CD1c-positive myeloid dendritic cell (primary cell): ENCODE data around the gene NAP1L4.

ENCODE experiments used
- DNase-seq: peaks from one replicate; pipeline ENCODE4 v3.0.0-alpha.2; 2016; ENCODE audit errors: extremely low spot score

The NAP1L4 gene, protein sequence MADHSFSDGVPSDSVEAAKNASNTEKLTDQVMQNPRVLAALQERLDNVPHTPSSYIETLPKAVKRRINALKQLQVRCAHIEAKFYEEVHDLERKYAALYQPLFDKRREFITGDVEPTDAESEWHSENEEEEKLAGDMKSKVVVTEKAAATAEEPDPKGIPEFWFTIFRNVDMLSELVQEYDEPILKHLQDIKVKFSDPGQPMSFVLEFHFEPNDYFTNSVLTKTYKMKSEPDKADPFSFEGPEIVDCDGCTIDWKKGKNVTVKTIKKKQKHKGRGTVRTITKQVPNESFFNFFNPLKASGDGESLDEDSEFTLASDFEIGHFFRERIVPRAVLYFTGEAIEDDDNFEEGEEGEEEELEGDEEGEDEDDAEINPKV

DNA sequence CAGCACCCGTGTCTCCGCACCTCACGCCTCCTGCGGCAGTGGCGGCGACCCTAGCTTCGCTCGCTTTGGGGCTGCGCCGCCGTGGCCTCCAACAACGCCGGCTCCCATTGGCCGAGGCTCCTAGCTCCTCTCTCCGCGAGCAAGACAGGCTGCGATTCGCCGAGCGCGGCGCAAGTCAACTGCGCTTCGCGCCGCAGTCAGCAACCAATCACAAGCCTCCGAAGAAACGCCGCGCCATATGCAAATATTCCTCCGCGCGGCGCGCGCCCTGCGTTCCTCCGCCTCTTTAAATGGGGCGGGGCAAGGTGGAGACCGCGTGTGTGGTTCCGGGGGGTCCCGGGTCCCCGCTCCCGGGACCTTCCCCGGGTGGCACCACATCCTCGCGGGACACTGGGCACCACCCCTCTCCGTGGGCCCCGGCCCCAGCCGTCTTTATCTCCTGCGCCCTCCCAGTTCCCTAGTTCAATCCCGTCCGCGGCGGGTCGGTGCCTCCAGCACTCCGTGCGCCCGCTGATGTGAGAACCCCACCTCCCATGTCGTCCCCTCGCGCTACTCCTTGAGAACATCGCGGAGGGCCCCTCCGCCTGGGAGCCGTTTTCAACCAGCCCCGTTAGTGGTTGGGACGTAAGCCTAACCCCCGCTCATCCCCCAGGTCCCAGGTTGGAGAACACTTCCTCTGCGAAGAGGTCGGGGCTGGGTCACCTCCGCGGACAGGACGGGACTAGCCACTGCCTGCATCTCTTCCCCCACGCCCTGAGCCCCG is at the start of gene NAP1L4:
NAP1L4 (minus strand) TSS at position 96 of the 763 bp plus-strand sequence. CDS start 13,109 bp downstream, outside the sequence.
- peak; percentile 98 for DNase-seq

DNA sequence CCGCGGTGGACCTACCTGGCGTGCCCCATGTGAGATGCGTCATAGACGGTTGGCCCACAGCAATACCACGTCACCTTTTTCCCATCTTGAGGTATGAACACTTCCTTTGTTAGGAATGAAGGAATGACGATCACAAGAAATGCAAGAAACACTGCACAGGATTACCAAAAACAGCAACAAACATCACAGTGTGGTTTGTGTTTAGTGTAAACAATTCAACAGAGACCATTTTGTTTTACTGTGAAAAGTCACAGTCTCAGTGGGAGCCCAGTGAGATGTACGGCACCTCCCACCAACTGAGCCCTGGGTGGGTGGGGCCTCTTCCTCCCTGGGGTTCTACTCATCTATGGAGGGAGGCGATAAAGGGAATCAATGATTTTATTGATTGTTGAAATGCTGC is 48.8 kb upstream of the NAP1L4 start:
- DNase-seq = no peak

DNA sequence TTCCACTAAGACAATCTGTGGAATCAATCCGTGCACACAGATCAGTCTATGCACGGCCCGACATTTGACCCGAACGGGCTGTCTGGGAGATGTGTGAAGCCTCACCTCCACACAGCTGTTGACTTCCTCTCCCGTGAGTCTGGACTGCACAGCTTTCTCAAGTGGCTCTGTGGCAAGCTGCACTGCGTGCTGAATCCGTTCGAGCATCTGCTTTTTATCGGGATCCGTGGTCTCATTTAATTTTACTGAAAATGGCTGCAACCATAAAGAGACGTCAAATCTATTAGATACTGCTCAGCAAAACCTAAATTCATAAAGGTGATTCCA is 45.8 kb upstream of the NAP1L4 start:
- DNase-seq = no peak

DNA sequence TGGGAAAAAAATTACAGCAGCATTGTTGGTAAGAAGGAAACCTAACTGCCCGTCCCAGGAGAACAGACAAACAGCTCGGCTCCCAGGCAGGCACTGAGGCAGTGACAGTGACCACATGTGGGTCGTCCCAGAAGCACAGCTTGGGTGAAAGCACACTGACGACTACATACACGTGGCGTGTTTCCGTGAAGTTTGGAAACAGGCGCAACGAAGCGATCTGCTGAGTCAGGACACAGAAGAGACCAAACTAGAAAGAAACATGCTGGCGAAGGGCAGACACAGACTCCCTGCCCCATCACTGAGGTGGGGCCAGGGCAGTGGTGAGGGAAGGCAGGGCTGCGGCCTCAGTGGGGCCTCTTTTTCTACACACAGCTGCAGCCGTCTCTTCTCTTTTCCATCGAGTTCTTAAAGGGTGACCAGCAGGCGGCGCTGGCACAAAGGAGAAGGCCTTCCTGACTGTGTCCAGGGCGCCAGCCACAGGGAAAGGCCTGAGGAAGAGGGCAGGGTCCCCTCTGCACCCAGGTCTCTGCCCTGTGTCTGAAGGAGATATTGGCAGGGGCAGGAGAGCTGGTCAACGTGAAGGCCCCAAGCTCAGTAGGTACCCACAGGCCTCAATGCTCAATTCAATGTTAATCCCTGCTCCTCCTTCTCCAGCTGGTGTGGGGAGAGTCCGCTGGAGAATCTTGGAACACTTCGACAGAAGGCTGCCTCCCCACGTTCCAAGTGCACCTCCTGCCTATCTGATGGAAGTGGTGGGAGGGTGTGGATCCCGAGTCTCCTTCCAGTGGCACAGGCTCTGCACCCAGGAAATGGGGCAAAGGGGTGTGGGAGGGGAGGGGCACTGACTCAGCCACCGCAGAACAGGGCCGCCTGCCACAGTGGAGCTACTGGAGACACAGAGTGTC is 45.2 kb upstream of the NAP1L4 start:
- DNase-seq = peak; percentile 77

DNA sequence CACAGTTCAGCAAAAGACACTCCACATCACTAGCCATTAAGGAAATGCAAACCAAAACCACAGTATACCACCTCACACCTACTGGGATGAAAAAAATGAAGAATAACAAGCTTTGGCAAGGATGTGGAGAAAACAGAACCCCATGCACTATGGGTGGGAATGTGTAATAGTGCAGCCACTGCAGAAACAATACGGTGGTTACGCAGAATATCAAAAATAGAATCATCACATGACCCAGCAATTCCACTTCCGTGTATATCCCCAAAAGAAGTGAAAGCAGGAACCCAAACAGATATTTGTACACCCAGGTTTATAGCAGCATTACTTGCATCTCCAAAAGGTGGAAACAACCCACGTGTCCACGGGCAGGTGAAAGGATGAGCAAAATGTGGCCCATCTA is 44.3 kb upstream of the NAP1L4 start:
- peak; percentile 82 for DNase-seq

DNA sequence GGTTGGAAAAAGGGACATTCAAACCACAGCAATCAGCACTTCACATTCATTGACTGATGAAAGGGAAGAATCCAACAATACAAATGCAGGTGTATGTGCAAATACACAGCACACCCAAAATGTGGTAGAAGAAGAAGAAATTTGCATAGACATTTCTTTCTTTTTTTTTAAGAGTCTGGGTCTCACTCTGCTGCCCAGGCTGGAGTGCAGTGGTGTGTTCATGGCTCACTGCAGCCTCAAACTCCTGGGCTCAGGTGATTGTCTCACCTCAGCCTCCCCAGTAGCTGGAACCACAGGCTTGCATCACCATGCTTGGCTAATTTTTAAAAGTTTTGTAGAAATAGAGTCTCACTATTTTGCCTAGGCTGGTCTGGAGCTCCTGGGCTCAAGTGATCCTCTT is 43.2 kb upstream of the NAP1L4 start:
- DNase-seq = no peak

DNA sequence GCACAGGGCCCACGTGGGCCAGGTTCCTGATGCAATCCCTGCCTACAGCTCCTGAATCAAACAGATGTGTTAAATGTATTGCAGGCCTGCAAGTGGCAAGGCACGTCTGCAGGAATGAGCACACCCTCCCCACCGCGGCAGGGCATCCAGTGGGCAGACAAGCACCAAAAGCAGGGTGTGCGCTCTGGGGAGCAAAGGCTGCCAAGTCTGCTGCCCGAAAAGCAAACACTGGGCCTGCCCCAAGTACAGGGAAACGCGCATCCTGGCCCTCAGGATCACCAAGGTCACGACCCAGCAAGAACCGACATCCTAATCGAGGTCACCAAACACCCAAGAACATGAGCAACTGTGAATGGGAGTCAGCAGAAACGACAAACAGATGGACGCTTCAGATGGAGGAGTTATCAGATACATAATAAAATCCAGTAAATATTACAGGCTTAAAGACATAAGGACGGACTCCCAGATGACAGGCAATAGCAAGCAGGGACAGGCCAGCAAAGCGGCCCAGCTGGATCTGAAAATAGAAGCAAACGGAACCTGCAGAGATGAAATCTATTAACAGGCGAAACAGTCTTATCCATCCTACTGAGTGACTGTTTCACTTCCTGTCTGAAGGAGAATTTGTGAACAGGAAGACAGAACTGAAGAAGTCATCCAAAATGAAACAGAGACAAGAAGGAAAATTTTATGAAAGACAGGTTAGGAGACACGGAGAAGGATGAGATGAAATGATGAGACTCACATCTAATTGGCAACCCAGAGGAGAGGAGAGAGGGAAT is 38.4 kb upstream of the NAP1L4 start:
- peak; percentile 60 for DNase-seq

DNA sequence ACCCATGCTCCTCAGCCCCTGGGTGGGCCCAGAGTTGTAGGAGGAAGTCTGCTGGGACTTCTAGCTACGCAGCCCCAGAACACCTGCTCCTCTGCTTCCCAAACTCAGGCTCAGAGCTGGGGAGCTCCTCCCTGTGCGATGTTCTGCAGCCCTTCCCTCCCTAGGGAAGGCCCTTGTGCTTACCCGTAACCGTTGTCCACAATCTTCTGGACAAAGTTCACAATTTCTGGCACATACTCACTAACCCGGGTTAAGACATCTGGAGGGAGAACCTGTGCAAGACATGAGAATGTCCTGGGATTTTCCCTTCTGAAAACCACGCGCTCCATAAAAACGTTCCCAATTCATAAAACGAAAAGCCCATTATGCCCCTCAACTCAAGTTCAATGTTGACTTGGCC is 36.7 kb upstream of the NAP1L4 start:
- no peak for DNase-seq

DNA sequence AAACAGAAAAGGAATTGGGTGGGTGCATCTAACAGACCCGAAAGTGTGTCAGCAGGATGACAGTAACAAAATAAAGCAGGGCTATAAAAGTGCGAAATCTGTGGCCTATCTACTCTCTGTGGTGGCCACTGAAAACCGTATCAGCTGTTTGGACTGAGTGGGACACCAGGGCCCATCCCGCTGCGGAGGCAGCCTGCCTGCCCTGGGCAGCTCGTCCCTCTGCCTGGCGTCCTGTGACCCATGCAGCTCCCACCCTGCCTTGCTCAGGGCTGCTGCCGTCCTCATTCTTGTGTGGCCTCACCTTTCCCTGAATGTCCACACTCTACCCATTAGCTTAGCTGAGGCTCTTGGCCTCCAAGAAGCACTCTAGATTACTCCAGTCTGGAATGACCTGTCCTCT is 34.7 kb upstream of the NAP1L4 start:
- DNase-seq = no peak

DNA sequence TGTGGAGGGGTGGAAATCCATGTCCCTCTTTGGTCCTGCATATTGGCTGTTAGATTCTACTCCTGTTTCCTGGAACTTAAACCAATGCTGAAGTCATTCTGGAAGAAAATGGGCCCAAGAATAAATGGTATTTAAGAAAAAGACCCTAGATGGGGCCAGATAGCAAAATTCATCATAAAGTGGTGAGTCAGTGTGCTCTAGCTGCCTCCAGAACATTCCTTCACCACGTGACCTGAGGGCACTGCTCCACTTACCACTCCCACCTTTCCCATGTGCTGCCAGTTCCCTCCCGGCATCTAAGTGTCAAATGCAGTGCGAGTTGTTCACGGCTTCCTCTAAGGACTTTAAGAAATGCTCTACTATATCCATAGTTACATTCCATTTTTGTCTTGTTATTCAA is 30.9 kb upstream of the NAP1L4 start:
- peak; percentile 17 for DNase-seq

DNA sequence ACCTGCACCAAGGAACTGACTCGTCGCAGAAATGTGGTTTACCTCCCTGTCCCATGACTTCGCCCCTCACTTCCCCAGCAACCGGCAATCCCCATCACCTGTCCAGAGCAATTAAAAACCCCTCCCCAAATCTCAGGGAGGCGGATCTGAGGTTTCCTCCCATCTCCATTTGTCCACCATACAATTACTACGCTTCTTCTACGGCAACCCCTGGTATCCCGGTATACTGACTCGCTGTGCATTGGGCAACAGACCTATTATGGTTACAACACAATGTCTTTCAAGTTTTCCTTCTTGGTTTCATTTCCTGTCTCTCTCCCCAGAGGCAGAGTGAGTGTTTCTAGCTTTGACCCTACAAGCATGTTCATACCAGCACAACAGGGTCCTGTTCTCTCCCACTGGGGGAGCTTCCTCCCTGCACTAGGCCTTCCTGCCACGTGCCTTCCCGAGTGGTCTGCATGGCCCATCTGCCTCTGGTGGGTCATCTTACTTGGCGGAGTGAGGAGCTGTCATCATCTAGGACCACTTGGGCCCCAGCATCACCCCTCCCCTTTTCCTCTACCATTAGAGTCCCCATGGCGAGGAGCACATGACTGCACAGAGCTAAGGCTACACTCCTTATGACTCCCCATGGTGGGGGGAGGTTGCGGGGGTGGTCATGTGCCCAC is 30.3 kb upstream of the NAP1L4 start:
- DNase-seq = peak; percentile 82

DNA sequence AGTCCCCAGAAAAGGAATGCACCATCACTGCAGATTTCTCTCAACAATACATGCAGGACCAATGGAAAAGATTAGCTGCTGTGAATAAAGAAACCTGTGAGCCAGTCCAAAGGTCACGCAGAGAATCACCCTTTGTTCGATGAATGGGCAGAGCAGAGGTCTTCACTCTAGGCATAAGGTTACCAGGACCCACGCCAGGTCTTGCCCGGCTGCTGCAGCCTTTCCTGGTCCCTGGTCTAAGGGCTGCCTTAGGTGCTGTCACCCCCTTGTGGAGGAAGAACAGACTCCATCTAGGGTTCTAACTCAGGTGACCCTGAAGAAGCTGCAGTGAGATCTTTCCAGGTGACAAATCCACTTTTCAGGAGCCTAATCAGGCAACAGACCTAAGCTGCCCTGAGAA is 29.0 kb upstream of the NAP1L4 start:
- DNase-seq = peak; percentile 24

DNA sequence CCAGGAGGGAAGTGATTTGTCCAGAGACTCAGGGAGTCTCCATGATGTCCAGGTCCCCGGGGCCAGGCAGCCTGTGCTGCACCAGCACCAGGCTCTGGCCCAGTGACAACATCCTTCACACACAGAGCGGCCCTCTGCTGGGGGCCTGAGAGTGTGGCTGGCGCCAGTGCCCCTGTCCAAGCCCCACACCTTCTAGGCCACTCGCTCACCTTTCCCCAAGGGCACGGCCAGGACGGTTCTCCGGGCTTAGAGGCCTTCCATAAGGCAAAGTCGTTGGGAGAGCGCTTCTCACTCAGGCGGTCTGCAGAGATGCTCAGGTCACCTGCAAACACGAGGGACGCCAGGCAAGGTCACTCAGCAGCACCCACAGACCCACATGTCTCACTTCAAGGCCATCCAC is 27.9 kb upstream of the NAP1L4 start:
- DNase-seq = no peak

DNA sequence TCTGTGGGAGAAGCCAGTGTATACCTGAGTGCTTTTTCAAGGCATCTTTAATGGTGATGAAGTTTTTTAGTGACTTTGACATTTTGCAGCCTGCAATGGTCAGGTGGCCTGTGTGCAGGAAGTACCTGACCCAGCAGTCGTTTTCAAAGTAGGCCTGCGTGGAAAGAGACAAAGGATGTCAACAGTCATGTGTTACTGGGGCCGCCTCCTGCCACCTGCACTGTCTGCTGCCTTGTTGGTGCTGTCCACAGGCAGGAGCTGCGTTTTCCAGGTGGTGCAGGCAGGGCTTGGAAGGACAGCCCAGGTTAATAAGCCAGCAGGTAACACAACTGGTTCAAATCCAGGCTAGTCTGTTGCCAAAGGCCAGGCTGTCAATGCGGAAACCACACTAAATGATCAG is 26.5 kb upstream of the NAP1L4 start:
- DNase-seq = no peak

DNA sequence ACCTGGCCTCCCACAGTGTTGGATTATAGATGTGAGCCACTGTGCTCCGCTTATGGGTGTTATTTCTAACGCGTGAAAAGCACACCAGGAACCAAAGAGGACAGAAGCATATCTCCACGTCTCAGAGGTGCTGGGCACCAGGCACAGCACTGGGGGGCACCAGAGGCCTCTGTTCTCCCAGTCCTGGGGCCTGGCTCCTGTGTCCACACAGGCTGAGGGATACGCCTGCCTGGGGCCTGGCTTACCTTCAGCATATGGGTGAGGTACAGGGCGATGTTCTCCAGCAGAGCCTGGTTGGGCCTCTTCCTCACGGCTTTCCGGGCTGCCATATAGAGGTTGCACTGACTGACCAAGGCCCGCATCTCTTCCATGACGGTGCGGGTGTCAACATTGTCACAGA is 24.7 kb upstream of the NAP1L4 start:
- no peak for DNase-seq

DNA sequence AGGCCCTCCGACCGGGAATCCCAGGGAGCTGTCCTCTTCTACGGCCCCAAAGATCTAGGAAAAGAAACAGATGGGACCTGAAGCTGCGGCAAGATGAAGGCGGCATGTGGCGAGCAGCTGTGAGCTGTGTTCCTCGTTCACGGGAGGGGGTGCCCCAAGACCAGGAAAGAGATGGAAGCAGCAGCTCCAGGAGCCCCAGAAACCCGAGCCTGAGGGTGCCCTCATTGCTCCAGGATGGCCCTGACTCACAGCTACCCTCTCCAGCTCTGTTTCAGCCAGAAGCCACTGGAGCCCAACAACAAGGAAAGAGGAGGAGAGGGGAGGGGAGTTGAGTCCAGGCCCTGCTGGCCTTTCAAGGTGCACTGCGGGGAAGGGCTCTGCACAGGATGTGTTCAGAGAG is 23.7 kb upstream of the NAP1L4 start:
- no peak for DNase-seq

DNA sequence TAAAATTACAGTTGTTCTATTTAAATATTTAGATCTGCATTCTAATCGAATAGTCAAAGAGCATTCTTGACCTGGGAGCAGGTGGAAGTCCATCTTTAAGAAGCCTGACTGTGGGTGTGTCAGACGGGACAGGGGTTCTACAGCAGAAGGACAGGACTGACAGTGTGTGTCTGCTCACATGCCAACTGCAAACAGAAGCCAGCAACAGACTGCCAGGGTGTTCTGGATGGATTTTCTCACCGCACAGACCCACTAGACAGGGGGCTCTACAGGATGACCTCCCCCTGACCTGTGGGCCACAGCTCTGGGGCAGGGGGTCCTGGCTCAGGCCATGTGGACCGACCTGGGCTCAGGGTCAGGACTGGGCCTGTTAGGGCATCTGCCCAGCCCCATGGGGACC is 22.8 kb upstream of the NAP1L4 start:
- no peak for DNase-seq

DNA sequence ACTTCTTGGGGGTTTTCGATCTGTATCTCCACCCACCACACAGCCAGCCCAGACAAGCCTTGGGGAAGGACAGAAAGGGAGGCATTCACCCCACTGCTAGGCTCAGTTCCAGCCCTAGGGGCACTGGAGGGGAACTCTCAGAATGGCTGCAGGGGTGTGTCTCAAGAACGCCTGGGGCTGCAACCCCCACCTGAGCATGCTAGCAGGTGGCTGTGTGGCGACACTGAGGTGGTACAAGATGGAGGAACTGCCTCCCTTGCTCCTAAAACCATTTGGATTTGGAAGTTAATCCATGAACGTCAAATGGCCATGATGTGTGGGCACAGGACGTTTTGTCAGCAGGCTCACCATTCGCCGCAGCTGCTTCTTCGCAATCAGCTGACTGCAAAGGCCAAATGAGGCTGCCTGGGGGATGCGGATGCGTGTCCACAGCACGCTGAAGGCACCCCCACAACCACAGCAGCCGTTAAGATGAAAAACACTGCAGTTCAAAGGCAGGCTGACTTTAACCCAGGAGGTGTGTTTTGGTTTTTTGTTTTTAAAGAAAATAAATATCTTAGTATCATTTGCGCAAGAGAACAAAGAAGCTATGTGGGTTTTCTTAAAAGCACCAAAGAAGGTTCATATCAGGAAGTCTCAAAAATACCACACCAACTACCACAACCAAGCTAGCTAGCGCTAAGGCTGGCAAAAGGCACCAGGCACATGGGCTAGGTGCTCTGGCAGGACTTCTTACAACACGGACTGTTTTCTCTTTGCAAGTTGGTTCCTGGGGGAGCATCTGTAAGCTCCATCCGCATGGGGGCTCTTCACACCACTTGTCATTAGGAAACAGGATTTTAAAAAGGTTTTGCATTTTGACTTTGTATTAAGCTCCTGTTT is 22.2 kb upstream of the NAP1L4 start:
- DNase-seq = peak; percentile 30

DNA sequence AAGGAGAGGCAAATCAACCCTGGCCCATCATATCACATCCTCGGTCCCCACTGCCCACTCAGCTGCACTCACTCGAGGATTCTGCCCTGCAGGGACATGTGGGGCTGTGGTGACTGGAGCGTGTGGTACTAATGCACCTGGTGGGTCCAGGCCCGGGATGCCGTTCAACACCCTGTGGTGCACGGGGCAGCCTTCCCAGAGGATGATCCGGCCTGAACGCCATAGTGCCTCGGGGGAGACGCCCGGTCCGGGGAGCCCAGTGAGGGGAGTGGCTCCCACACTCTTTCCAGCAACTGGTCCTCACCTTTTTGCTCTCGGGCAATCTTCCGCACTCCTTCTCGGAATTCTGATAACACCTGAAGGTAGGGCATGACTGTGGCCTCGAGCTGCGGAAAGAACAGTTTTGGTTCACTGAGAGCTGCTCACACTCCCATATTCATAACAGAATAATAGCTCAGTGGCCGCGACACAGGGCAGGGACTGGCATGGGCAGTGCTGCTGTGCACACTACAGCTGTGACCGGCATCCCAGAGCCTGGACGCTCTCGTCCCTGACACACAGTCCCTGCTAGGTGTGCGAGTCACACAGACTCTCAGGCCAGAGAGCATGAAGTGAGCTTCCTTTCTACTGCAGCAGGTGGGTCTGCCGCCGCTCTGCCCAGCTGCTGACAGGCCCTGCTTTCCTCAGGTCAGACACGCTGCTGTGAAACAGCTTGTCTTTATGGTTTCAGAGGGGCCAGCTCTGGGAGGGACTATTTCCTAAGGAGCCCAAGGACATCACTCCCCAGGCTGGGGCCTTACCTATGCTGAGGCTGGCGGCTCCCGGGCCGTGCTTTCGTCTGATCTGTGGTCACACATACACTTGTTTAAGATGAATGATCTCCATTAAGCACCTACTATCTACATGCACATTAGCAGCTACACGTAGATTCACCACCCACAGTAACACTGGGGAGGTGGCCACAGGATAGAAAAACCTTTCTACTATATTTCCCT is 20.1 kb upstream of the NAP1L4 start:
- DNase-seq = no peak
